K562 treated with DMSO at 1 percent for 12 hours (cell line): ENCODE results near the gene FTH1. TPM values are rescaled to one million over a fixed set of nuclear protein-coding genes. Genes with fewer than 3 reads are reported as not detected.

Source experiments
- total RNA-seq: library from RNA; unstranded; fragments of 300-600 nt; gene quantifications from 2 replicates; pipeline ENCODE4 v1.2.3, GENCODE V29; 2022; ENCODE audit not compliant: insufficient read depth

Gene FTH1
- 4,700 and 4,919 TPM in 2 replicates for total RNA-seq

DNA sequence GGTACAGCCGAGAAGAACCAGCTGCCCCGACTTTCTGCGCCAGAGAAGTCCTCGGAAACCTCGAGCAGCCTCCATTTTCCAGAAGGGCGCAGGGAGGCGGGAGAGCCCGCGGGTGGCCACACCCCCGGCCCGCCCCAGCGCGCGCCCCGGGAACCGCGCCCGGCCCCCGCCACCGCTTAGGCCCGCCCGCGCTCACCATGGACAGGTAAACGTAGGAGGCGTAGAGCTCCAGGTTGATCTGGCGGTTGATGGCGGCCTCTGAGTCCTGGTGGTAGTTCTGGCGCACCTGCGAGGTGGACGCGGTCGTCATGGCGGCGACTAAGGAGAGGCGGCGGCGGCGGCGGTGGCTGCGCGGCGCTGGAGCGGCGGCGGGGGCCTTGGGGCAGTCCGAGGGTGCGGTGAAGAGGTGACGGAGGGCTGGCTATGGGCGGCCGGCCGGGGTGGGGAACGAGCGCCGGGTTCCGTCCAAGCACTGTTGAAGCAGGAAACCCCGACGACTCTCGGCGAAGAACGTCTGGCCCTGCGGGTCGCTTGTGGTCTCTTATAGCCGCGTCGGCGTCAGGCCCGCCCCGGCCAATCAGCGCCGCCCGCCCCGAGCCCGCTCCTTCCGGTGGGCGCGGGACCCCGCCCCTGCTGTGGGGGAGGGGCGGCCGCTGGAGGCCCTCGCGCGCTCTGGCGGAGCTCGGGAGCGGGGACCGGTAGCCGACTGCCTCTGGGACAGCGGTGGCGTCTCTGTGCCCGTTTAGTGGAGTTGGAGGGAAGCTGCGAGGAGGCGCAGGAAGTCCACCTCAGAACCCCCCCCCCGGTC is at the start of gene FTH1:
FTH1 (minus strand) TSS at position 519 of the 808 bp plus-strand sequence; CDS start at position 310, 209 bp downstream.

DNA sequence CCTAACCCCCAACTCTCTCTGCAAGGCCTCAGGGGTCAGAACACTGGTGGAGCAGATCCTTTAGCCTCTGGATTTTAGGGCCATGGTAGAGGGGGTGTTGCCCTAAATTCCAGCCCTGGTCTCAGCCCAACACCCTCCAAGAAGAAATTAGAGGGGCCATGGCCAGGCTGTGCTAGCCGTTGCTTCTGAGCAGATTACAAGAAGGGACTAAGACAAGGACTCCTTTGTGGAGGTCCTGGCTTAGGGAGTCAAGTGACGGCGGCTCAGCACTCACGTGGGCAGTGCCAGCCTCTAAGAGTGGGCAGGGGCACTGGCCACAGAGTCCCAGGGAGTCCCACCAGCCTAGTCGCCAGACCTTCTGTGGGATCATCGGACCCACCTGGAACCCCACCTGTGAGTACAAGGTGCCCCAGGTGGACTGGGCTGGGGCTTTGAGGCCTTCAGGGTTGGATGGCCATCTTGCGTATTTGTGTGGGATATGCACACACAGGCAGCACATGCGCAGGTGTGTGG is 17.3 kb downstream of the FTH1 start, which contains the start of gene BEST1:
BEST1 (plus strand) TSS at position 317 of the 513 bp plus-strand sequence. CDS start 1,456 bp downstream, outside the sequence.

DNA sequence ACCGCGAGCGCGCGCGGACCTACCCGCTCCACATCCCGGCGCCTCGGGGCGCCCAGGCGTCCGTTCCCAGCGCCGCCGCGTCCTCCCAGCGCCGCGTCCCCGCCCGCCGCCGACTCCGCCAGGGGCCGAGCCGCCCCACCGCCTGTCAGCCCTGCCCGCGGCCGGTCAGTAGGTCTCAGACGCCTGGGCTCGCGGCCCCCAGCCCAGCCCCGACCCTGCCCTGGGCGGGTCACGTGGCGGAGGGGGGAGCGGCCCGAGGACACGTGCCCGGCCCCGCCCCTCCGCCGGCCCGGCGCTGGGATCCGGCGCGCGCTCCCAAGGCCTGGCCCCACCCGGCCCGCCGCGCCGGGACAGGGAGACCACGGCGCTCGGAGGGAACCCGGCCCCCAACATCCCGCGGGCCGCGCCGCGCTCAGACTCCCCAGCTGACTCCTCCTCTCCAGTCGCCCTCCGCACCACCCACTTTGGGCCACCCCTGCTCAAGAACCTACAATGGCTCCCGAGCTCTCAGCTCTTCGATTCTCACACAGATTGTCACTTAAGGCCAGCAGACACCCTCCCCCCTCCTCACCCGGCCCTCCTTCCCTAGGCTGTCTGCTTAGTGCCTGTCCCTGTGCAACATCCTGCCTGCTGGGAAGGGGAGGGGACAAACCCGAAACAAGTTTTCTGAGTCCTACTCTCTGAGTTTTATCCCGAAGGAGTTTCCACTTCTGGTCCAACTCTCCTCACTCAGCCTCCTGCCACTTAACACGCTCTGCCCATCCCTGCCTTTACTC is 49.9 kb downstream of the FTH1 start, which contains the start of gene RAB3IL1:
RAB3IL1 (minus strand) TSS at position 233 of the 776 bp plus-strand sequence; CDS start at position 34, 199 bp downstream.

Other genes with a start within 250 kb of the FTH1 start
- 7.7 and 25.4 TPM in 2 replicates for gene MYRF, start 215.0 kb downstream of the FTH1 start, total RNA-seq
- 300 and 514 TPM in 2 replicates for gene TMEM258, start 175.0 kb downstream of the FTH1 start, total RNA-seq
- gene FEN1, start 174.7 kb downstream of the FTH1 start, total RNA-seq, result 142 and 163 TPM in 2 replicates
- gene FADS1, start 150.6 kb downstream of the FTH1 start, total RNA-seq, result 23.6 and 73.2 TPM in 2 replicates
- gene FADS2, start 139.3 kb downstream of the FTH1 start, total RNA-seq, result 5.3 and 9.3 TPM in 2 replicates
- gene FADS3, start 76.1 kb downstream of the FTH1 start, total RNA-seq, result 33.7 and 44.6 TPM in 2 replicates
- gene RAB3IL1, start 50.1 kb downstream of the FTH1 start, total RNA-seq, result 6.3 and 7.5 TPM in 2 replicates
- 8.8 and 12.0 TPM in 2 replicates for gene BEST1, start 17.3 kb downstream of the FTH1 start, total RNA-seq
- gene INCENP, start 156.4 kb upstream of the FTH1 start, total RNA-seq, result 23.2 and 59.1 TPM in 2 replicates
- not detected in 2 replicates for gene SCGB1D1, start 222.6 kb upstream of the FTH1 start, total RNA-seq
- gene SCGB2A1, start 241.0 kb upstream of the FTH1 start, total RNA-seq, result not detected in 2 replicates